Loucy (cell line): ENCODE results near the gene FSTL4.

ENCODE experiments used
- H2AFZ ChIP-seq: fragments of 200-600 bp; sonication (generic); 2 replicates; pipeline ENCODE4 v1.6.0; 2016; ENCODE audit warnings: antibody characterized with exemption, mild to moderate bottlenecking, low read length, moderate library complexity
- H3F3A ChIP-seq: fragments of 200-600 bp; 2 replicates; pipeline ENCODE4 v1.6.0; 2016; ENCODE audit warnings: antibody characterized with exemption, low read depth, mild to moderate bottlenecking
- H3K27me3 ChIP-seq: fragments of 200-600 bp; sonication (generic); 2 replicates; pipeline ENCODE4 v1.6.1; 2014; ENCODE audit warnings: low read length, mild to moderate bottlenecking; ENCODE audit not compliant: insufficient read depth, poor library complexity, severe bottlenecking
- H3K36me3 ChIP-seq: fragments of 200-600 bp; sonication (generic); 2 replicates; pipeline ENCODE4 v1.6.1; 2016; ENCODE audit warnings: low read length; ENCODE audit not compliant: insufficient read depth
- H3K4me1 ChIP-seq: fragments of 200-600 bp; sonication (generic); 2 replicates; pipeline ENCODE4 v1.5.1; 2014; ENCODE audit warnings: low read length, mild to moderate bottlenecking; ENCODE audit not compliant: insufficient read depth, poor library complexity, severe bottlenecking
- H3K4me2 ChIP-seq: fragments of 200-600 bp; sonication (generic); 2 replicates; pipeline ENCODE4 v1.6.0; 2014; ENCODE audit warnings: antibody characterized with exemption, low read length, low read depth, mild to moderate bottlenecking; ENCODE audit not compliant: poor library complexity, severe bottlenecking
- H3K4me3 ChIP-seq: fragments of 200-600 bp; sonication (generic); 2 replicates; pipeline ENCODE4 v1.5.1; 2014; ENCODE audit warnings: low read length, mild to moderate bottlenecking, mixed read lengths; ENCODE audit not compliant: poor library complexity, severe bottlenecking
- H3K79me2 ChIP-seq: fragments of 200-600 bp; sonication (generic); 2 replicates; pipeline ENCODE4 v1.6.1; 2014; ENCODE audit warnings: low read length; ENCODE audit not compliant: insufficient read depth
- H3K9ac ChIP-seq: fragments of 200-600 bp; sonication (generic); 2 replicates; pipeline ENCODE4 v1.6.0; 2014; ENCODE audit warnings: mild to moderate bottlenecking, low read depth, low read length, moderate library complexity; ENCODE audit not compliant: poor library complexity, severe bottlenecking
- H3K9me2 ChIP-seq: fragments of 200-600 bp; sonication (generic); replicated peaks from 2 replicates; pipeline ENCODE4 v1.6.1; 2016; ENCODE audit warnings: low read depth, low read length, mixed read lengths
- H3K9me3 ChIP-seq: fragments of 200-600 bp; sonication (generic); 2 replicates; pipeline ENCODE4 v1.6.1; 2014; ENCODE audit warnings: mild to moderate bottlenecking, antibody characterized with exemption, low read length, low read depth; ENCODE audit not compliant: insufficient read depth
- H4K20me1 ChIP-seq: fragments of 200-600 bp; sonication (generic); 2 replicates; pipeline ENCODE4 v1.6.0; 2014; ENCODE audit warnings: antibody characterized with exemption, low read length, mild to moderate bottlenecking; ENCODE audit not compliant: insufficient read depth, poor library complexity, severe bottlenecking
- EZH2phosphoT487 ChIP-seq: fragments of 200-600 bp; IDR thresholded peaks from 2 replicates; pipeline ENCODE4 v1.6.1; 2018; ENCODE audit warnings: antibody characterized with exemption, mild to moderate bottlenecking, moderate library complexity, borderline replicate concordance
- TF ChIP-seq, protein P1 (sequence below): fragments of 200-600 bp; sonication (generic); conservative IDR thresholded peaks from 2 replicates; pipeline ENCODE4 v1.5.1; 2014; ENCODE audit warnings: mild to moderate bottlenecking, antibody characterized with exemption, low read length

The FSTL4 gene

DNA sequence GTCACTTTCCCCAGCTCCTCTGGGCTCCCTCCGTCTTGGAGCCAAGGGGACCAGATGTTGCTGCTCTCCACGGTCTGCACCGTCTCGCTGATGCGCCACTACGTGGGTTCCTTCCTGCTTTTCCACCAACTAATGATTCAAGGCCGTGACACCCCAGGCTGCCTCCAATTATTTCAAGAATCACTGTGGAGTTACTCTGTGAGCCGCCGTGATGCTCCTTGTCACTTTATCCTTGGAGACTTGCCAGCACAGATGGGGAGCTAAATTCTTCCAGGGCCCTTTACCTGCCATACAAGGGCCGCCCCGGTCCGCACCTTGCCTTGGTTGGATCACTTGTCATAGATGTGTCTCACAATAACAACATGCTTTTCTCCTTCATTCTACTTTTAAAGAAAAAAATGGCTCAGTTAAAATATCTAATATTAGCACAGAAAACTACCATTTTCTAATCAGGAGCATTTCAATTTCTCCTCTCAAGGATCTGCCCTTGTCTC lies 202.0 kb downstream of the FSTL4 start:
- Histone ChIP-seq H4K20me1 (no peaks in the 10 kb centered on the region), H3K36me3 (no peaks in the 10 kb centered on the region), H3K9ac (no peak overlapping the region), H3K4me3 (no peak overlapping the region), H2AFZ (no peak overlapping the region), H3F3A (no peaks in the 10 kb centered on the region), H3K4me1 (no peaks in the 10 kb centered on the region), H3K9me3 (no peaks in the 10 kb centered on the region), H3K27me3 (no peaks in the 10 kb centered on the region), H3K4me2 (no peak overlapping the region), H3K79me2 (no peaks in the 10 kb centered on the region), H3K9me2 (no peaks in the 10 kb centered on the region)
- TF ChIP-seq EZH2phosphoT487 = no peak
- TF ChIP-seq, protein P1, sequence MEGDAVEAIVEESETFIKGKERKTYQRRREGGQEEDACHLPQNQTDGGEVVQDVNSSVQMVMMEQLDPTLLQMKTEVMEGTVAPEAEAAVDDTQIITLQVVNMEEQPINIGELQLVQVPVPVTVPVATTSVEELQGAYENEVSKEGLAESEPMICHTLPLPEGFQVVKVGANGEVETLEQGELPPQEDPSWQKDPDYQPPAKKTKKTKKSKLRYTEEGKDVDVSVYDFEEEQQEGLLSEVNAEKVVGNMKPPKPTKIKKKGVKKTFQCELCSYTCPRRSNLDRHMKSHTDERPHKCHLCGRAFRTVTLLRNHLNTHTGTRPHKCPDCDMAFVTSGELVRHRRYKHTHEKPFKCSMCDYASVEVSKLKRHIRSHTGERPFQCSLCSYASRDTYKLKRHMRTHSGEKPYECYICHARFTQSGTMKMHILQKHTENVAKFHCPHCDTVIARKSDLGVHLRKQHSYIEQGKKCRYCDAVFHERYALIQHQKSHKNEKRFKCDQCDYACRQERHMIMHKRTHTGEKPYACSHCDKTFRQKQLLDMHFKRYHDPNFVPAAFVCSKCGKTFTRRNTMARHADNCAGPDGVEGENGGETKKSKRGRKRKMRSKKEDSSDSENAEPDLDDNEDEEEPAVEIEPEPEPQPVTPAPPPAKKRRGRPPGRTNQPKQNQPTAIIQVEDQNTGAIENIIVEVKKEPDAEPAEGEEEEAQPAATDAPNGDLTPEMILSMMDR = no peak

- no peaks in the 10 kb centered on the region for H3K9me3 ChIP-seq
- no peaks in the 10 kb centered on the region for H3K9me2 ChIP-seq
- no peak overlapping the region for H3K4me2 ChIP-seq
- H3K79me2 ChIP-seq = no peaks in the 10 kb centered on the region
- H3K36me3 ChIP-seq = no peaks in the 10 kb centered on the region
- H3K27me3 ChIP-seq = no peaks in the 10 kb centered on the region
- no peak overlapping the region for H3K9ac ChIP-seq
- H2AFZ ChIP-seq = no peak overlapping the region
- no peak for TF ChIP-seq EZH2phosphoT487
- TF ChIP-seq, protein P1 = no peak
- H3K4me3 ChIP-seq = no peak overlapping the region
- H4K20me1 ChIP-seq = no peaks in the 10 kb centered on the region
- H3K4me1 ChIP-seq = peaks cover 2% of the 10 kb centered on the region
- H3F3A ChIP-seq = no peaks in the 10 kb centered on the region
These were observed 203.1 kb downstream of the FSTL4 start for GRCh38 chr5:133409210-133409674.

GRCh38 chr5:133408322-133408721 lies 204.0 kb downstream of the FSTL4 start:
- Histone ChIP-seq H3K79me2 (no peaks in the 10 kb centered on the region), H3K4me1 (peaks cover 2% of the 10 kb centered on the region), H3K4me3 (no peak overlapping the region), H4K20me1 (no peaks in the 10 kb centered on the region), H2AFZ (no peak overlapping the region), H3K36me3 (no peaks in the 10 kb centered on the region), H3K9me3 (no peaks in the 10 kb centered on the region), H3K4me2 (no peak overlapping the region), H3F3A (no peaks in the 10 kb centered on the region), H3K9me2 (no peaks in the 10 kb centered on the region), H3K9ac (no peak overlapping the region), H3K27me3 (no peaks in the 10 kb centered on the region)
- TF ChIP-seq, protein P1 = no peak
- no peak for TF ChIP-seq EZH2phosphoT487
